Nephron (organoid): ENCODE data around the gene KCNAB1.

ENCODE experiments used
- H3K27ac Mint-ChIP-seq, 3 experiments: 2 replicates each; pipeline ENCODE4 v1.8.0; 2020; ENCODE audit warnings: mixed read lengths in 3 of 3, mild to moderate bottlenecking in 2 of 3, moderate library complexity in 1 of 3
- H3K27me3 Mint-ChIP-seq: 2 replicates; pipeline ENCODE4 v1.8.0; 2021; ENCODE audit warnings: low read depth, mild to moderate bottlenecking, moderate library complexity, mixed read lengths
- H3K36me3 Mint-ChIP-seq: 2 replicates; pipeline ENCODE4 v1.8.0; 2020; ENCODE audit warnings: low read depth, mixed read lengths
- H3K4me1 Mint-ChIP-seq: 2 replicates; pipeline ENCODE4 v1.8.0; 2020; ENCODE audit warnings: mixed read lengths
- H3K4me3 Mint-ChIP-seq, 3 experiments: 2 replicates each; pipeline ENCODE4 v1.8.0; 2020; ENCODE audit warnings: mild to moderate bottlenecking in 3 of 3, mixed read lengths in 3 of 3, moderate library complexity in 2 of 3
- H3K9me3 Mint-ChIP-seq: 2 replicates; pipeline ENCODE4 v1.8.0; 2020; ENCODE audit warnings: mixed read lengths
- TF ChIP-seq, protein P1 (sequence below), 3 experiments: fragments of 200-600 bp; sonication (generic); IDR thresholded peaks; one replicate each; pipeline ENCODE4 v1.5.0; 2021; ENCODE audit warnings: antibody characterized with exemption in 3 of 3; ENCODE audit not compliant: unreplicated experiment in 3 of 3

KCNAB1 gene

DNA sequence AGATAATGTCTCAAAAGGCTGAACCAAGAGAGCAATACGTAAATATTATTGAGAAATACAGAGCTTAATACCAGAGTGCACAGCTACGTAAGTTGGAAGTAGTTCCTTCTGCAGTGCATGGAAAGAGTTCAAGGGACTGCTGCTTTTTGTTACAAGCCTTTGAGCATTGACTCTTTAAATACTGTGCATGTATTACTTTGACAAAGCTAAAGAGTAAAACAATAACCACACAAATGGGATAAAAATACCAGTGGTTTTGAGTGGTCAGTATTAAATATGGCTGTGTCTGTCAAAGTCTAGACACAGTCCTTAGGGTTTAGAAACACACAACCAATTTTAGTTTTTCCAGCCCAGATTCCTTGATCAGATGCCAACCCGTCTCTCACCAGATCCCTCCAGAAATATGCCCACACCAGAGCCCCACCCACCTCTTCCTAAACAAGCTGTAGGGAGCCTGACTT lies 372.5 kb downstream of the KCNAB1 start:
- no peak overlapping the region for H3K4me3 Mint-ChIP-seq
- TF ChIP-seq, protein P1, sequence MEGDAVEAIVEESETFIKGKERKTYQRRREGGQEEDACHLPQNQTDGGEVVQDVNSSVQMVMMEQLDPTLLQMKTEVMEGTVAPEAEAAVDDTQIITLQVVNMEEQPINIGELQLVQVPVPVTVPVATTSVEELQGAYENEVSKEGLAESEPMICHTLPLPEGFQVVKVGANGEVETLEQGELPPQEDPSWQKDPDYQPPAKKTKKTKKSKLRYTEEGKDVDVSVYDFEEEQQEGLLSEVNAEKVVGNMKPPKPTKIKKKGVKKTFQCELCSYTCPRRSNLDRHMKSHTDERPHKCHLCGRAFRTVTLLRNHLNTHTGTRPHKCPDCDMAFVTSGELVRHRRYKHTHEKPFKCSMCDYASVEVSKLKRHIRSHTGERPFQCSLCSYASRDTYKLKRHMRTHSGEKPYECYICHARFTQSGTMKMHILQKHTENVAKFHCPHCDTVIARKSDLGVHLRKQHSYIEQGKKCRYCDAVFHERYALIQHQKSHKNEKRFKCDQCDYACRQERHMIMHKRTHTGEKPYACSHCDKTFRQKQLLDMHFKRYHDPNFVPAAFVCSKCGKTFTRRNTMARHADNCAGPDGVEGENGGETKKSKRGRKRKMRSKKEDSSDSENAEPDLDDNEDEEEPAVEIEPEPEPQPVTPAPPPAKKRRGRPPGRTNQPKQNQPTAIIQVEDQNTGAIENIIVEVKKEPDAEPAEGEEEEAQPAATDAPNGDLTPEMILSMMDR (IDR thresholded peaks at IDR 0.05; ENCODE audit: unreplicated experiment in 3 of 3), result no peak

DNA sequence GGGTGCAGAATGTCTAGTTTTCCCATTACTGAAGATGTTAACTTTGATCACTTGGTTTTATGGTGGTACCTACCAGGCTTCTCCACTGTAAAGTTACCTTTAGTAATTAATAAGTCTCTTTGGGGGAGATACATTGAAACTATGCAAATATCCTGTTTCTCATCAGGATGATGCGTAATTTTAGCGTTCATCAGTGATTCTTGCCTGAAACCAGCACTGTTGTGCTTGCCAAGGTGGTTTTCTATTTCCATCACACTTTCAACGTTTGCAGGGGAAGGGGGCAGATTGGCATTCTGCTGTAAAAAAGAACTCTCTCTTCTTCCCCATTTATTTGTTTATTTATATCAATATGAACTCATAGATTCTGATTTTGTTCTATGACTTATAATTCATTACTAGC lies 373.5 kb downstream of the KCNAB1 start:
- Mint-ChIP-seq H3K27ac (no peak overlapping the region), H3K4me3 (no peak overlapping the region), H3K4me1 (no peaks in the 10 kb centered on the region), H3K9me3 (peaks cover 12% of the 10 kb centered on the region), H3K27me3 (no peaks in the 10 kb centered on the region), H3K36me3 (no peaks in the 10 kb centered on the region)
- TF ChIP-seq, protein P1 (IDR thresholded peaks at IDR 0.05; ENCODE audit: unreplicated experiment in 3 of 3), result no peak

More for the DNA sequence above, 372.5 kb downstream of the KCNAB1 start:
- Mint-ChIP-seq H3K4me1 (no peaks in the 10 kb centered on the region), H3K9me3 (peaks cover 6% of the 10 kb centered on the region), H3K27ac (no peak overlapping the region), H3K36me3 (no peaks in the 10 kb centered on the region), H3K27me3 (no peaks in the 10 kb centered on the region)

DNA sequence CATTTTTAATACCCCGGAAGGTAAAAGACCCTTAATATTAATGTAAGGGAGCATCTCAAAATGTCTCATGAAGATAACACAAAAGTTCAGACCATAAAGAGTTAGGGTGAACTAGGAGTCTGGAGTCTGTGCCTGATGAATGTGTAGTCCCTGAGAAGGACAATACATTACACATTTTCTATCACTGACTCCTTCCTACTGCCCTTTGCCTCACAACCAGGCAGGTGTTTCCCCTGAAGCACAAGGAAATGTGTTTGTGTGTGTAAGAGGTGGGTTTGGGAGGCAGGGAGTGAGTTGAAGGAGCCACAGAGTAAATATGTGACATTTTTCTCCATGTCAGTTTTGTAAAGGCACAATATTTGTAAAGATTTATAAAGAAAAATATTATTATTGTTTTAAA lies 375.4 kb downstream of the KCNAB1 start:
- H3K4me1 Mint-ChIP-seq, result no peaks in the 10 kb centered on the region
- no peaks in the 10 kb centered on the region for H3K36me3 Mint-ChIP-seq
- H3K9me3 Mint-ChIP-seq, result peaks cover 12% of the 10 kb centered on the region
- H3K27ac Mint-ChIP-seq, result no peak overlapping the region
- TF ChIP-seq, protein P1 (IDR thresholded peaks at IDR 0.05; ENCODE audit: unreplicated experiment in 3 of 3), result no peak
- no peaks in the 10 kb centered on the region for H3K27me3 Mint-ChIP-seq
- H3K4me3 Mint-ChIP-seq, result no peak overlapping the region

DNA sequence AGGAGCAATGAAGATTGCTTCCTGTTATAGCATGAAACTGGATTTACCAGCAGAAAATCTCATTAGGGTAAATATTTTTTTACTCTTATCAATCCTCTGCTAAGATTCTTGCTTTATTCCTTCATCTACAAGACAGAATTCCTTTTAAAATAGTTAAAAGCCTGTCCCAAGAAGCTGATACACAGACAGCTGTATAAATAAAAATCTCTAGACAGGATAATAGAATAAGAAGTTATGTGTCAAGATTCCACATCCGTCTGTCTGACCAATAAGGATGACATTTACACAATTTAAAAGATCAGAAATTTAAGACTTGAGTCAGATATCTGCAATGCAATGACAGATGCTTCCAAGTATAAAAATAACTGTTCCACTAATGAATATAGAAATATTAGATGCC lies 376.9 kb downstream of the KCNAB1 start:
- TF ChIP-seq, protein P1 (IDR thresholded peaks at IDR 0.05; ENCODE audit: unreplicated experiment in 3 of 3), result no peak
- no peak overlapping the region for H3K4me3 Mint-ChIP-seq
- H3K27me3 Mint-ChIP-seq, result no peaks in the 10 kb centered on the region
- H3K9me3 Mint-ChIP-seq, result peaks cover 12% of the 10 kb centered on the region
- no peaks in the 10 kb centered on the region for H3K36me3 Mint-ChIP-seq
- no peak overlapping the region for H3K27ac Mint-ChIP-seq
- H3K4me1 Mint-ChIP-seq, result no peaks in the 10 kb centered on the region

DNA sequence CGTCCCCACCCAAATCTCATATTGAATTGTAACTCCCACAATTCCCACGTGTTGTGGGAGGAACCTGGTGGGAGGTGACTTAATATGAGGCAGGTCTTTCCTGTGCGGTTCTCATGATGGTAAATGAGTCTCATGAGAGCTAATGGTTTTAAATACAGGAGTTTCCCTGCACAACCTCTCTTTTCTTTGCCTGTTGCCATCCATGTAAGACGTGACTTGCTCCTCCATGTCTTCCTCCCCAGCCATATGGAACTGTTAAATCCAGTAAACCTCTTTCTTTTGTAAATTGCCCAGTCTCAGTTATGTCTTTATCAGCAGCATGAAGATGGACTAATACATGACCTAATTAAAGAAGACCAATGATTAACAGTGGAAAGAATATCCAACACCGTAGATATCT lies 377.9 kb downstream of the KCNAB1 start:
- no peaks in the 10 kb centered on the region for H3K27me3 Mint-ChIP-seq
- TF ChIP-seq, protein P1 (IDR thresholded peaks at IDR 0.05; ENCODE audit: unreplicated experiment in 3 of 3), result no peak
- peaks cover 12% of the 10 kb centered on the region for H3K9me3 Mint-ChIP-seq
- H3K27ac Mint-ChIP-seq, result no peak overlapping the region
- H3K4me1 Mint-ChIP-seq, result no peaks in the 10 kb centered on the region
- H3K4me3 Mint-ChIP-seq, result no peak overlapping the region
- no peaks in the 10 kb centered on the region for H3K36me3 Mint-ChIP-seq

DNA sequence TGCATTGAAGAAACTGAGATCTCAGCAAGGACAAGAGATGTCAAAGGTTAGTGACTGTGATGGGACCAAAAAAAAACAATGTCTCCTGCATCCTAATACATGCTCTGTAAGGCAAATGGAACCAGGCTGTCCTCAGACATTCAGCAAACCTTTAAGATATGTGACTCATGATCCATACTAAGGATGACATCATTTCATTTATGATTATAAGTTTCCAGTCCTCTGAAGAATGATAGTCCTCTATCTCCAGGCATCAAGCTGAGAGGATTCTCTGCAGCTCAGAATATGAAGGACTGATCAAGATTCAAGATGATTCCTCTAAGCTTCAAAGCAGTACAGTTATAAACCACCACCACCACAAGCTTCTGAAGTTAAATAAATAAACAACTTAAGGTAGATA lies 386.9 kb downstream of the KCNAB1 start:
- H3K4me1 Mint-ChIP-seq, result no peaks in the 10 kb centered on the region
- no peak overlapping the region for H3K27ac Mint-ChIP-seq
- H3K36me3 Mint-ChIP-seq, result no peaks in the 10 kb centered on the region
- peaks cover 5% of the 10 kb centered on the region for H3K9me3 Mint-ChIP-seq
- H3K27me3 Mint-ChIP-seq, result peaks cover 9% of the 10 kb centered on the region
- no peak overlapping the region for H3K4me3 Mint-ChIP-seq
- TF ChIP-seq, protein P1 (IDR thresholded peaks at IDR 0.05; ENCODE audit: unreplicated experiment in 3 of 3), result no peak
